ENCODE data around the gene OR1F1.

DNA sequence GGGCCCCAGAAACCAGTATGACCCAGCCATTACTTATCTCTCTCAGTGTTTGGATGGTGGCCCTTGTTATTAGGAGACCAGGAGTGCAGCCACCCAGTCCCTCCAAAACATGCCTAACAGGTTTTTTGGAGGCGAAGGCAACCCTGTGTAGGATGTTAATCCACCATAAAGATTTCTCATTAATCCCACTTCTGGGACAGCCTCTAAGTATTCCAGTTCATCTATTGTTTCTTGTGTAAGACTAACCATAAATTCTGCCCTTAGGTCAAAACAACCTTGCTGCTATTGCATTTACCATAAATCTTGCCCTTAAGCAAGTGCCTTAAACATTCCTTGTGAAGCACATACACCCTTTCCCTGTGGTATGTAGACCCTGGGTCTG, 21.5 kb upstream of the OR1F1 start:
- TF ChIP-seq POLR2AphosphoS5 (IDR thresholded peaks at IDR 0.05; ENCODE audit: insufficient read depth in 1 of 2, low read depth in 1 of 2) (no peak), CTCF (IDR thresholded peaks at IDR 0.05) (no peak)
